ENCODE measurements around the gene PPM1M.

The PPM1M gene

GRCh38 chr3:52226229-52226817, 19.2 kb upstream of the PPM1M start:
- POLR2A ChIA-PET: no interaction called here
- no peaks in the 10 kb centered on the region for H3K4me1 ChIP-seq (ENCODE audit: control insufficient read depth, insufficient read depth, low read length)
- H3K36me3 ChIP-seq (ENCODE audit: control insufficient read depth in 2 of 2, insufficient read depth in 1 of 2, low read length in 2 of 2): peaks cover 0 to 27% of the 10 kb centered on the region in 2 experiments; a peak in 1 of 3 replicates
- CTCF ChIA-PET: interaction anchor here (0.5 to 8.1 kb wide), 4 partner anchors 104 to 465 kb away, joined by 3 to 95 read pairs (median 4); no protein-coding TSS in a partner anchor
- no peaks in the 10 kb centered on the region for H3K9me3 ChIP-seq (ENCODE audit: control insufficient read depth, insufficient read depth, low read depth, low read length)
- H3K27ac ChIP-seq (ENCODE audit: extremely low read depth, low read depth, low read length): no peak overlapping the region
- TF ChIP-seq ZNF37A (tag by site-specific recombination; IDR thresholded peaks at IDR 0.05): no peak
- peak; percentile 91 for TF ChIP-seq ZNF623 (tag by site-specific recombination; IDR thresholded peaks at IDR 0.05)
- no peak overlapping the region for H3K4me3 ChIP-seq (ENCODE audit: low read depth, low read length)

DNA sequence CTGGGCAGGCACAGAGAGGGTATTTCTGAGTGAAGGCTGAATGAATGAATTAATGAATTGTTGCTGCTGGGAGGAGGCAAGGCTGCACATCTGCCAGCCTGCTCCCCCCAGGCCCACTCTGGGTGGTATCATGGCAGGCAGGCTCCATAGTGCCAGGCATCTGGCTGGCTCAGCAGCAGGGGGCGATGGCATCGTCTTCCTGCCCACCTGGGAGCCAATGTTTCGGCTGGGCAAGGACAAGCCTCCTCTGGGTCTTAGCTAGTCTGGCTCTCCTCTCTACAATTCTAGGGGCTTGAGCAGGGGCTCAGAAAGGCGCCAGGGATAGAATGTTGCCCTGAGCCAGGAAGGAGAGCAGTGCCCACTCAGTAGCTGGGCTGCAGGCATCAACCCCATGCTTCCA, 18.4 kb upstream of the PPM1M start:
- Histone ChIP-seq H3K27ac (ENCODE audit: extremely low read depth, low read depth, low read length) (no peak overlapping the region), H3K36me3 (ENCODE audit: control insufficient read depth in 2 of 2, insufficient read depth in 1 of 2, low read length in 2 of 2) (peaks cover 0 to 33% of the 10 kb centered on the region in 2 experiments; a peak in 1 of 3 replicates), H3K4me3 (ENCODE audit: low read depth, low read length) (no peak overlapping the region), H3K4me1 (ENCODE audit: control insufficient read depth, insufficient read depth, low read length) (no peaks in the 10 kb centered on the region), H3K9me3 (ENCODE audit: control insufficient read depth, insufficient read depth, low read depth, low read length) (no peaks in the 10 kb centered on the region)
- ChIA-PET CTCF (interaction anchor here (0.5 to 0.7 kb wide), 3 partner anchors 15 to 466 kb away, joined by 3 read pairs; no protein-coding TSS in a partner anchor), POLR2A (interaction anchor here (0.6 kb wide), 1 partner anchor 14 kb away, joined by 3 read pairs; no protein-coding TSS in a partner anchor)
- TF ChIP-seq, protein P1, sequence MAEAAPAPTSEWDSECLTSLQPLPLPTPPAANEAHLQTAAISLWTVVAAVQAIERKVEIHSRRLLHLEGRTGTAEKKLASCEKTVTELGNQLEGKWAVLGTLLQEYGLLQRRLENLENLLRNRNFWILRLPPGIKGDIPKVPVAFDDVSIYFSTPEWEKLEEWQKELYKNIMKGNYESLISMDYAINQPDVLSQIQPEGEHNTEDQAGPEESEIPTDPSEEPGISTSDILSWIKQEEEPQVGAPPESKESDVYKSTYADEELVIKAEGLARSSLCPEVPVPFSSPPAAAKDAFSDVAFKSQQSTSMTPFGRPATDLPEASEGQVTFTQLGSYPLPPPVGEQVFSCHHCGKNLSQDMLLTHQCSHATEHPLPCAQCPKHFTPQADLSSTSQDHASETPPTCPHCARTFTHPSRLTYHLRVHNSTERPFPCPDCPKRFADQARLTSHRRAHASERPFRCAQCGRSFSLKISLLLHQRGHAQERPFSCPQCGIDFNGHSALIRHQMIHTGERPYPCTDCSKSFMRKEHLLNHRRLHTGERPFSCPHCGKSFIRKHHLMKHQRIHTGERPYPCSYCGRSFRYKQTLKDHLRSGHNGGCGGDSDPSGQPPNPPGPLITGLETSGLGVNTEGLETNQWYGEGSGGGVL (tag by site-specific recombination; IDR thresholded peaks at IDR 0.05): no peak
- no peak for TF ChIP-seq SCRT1 (tag by site-specific recombination; IDR thresholded peaks at IDR 0.05; ENCODE audit: borderline replicate concordance)
- no peak for TF ChIP-seq ZNF426 (tag by site-specific recombination; IDR thresholded peaks at IDR 0.05)
- TF ChIP-seq ZBTB8A (tag by site-specific recombination; IDR thresholded peaks at IDR 0.05): no peak
- TF ChIP-seq KLF9 (tag by site-specific recombination; IDR thresholded peaks at IDR 0.05; ENCODE audit: low read depth): no peak
- TF ChIP-seq ZNF670 (tag by site-specific recombination; IDR thresholded peaks at IDR 0.05; ENCODE audit: low read depth): no peak
- TF ChIP-seq ZNF157 (tag by site-specific recombination; IDR thresholded peaks at IDR 0.05): no peak
- TF ChIP-seq, protein P2, sequence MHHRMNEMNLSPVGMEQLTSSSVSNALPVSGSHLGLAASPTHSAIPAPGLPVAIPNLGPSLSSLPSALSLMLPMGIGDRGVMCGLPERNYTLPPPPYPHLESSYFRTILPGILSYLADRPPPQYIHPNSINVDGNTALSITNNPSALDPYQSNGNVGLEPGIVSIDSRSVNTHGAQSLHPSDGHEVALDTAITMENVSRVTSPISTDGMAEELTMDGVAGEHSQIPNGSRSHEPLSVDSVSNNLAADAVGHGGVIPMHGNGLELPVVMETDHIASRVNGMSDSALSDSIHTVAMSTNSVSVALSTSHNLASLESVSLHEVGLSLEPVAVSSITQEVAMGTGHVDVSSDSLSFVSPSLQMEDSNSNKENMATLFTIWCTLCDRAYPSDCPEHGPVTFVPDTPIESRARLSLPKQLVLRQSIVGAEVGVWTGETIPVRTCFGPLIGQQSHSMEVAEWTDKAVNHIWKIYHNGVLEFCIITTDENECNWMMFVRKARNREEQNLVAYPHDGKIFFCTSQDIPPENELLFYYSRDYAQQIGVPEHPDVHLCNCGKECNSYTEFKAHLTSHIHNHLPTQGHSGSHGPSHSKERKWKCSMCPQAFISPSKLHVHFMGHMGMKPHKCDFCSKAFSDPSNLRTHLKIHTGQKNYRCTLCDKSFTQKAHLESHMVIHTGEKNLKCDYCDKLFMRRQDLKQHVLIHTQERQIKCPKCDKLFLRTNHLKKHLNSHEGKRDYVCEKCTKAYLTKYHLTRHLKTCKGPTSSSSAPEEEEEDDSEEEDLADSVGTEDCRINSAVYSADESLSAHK (tag by site-specific recombination; IDR thresholded peaks at IDR 0.05): no peak
- TF ChIP-seq GFI1B (tag by site-specific recombination; IDR thresholded peaks at IDR 0.05): no peak
- no peak for TF ChIP-seq ZNF555 (tag by site-specific recombination; conservative IDR thresholded peaks at IDR 0.05)
- no peak for TF ChIP-seq ZNF549 (tag by site-specific recombination; IDR thresholded peaks at IDR 0.05)
- no peak for TF ChIP-seq TRIM28 (IDR thresholded peaks at IDR 0.05; ENCODE audit: borderline replicate concordance, low read length)
- TF ChIP-seq ZNF114 (tag by site-specific recombination; IDR thresholded peaks at IDR 0.05): no peak
- no peak for TF ChIP-seq ZNF707 (tag by site-specific recombination; IDR thresholded peaks at IDR 0.05)
- TF ChIP-seq ZNF221 (tag by site-specific recombination; IDR thresholded peaks at IDR 0.05; ENCODE audit: borderline replicate concordance): no peak
- no peak for TF ChIP-seq ZNF202 (tag by site-specific recombination; IDR thresholded peaks at IDR 0.05; ENCODE audit: borderline replicate concordance)
- TF ChIP-seq ZNF654 (tag by site-specific recombination; IDR thresholded peaks at IDR 0.05; ENCODE audit: low read depth): no peak

Data from HEK293 (cell line).